Measurements from ENCODE around the gene WIPF2.
"Not testable (repeated sequence)": the region's sequence is repeated elsewhere in the genome, so short reads cannot be mapped to it uniquely, and the experiment has no call there.

The WIPF2 gene

GRCh38 chr17:40295488-40296436, 76.7 kb downstream of the WIPF2 start:
- DNase-seq (ENCODE audit: low read depth), result no peak

GRCh38 chr17:40297511-40297910, 78.4 kb downstream of the WIPF2 start:
- DNase-seq (ENCODE audit: low read depth), result no peak

- DNase-seq (ENCODE audit: low read depth), result no peak
These were observed 79.6 kb downstream of the WIPF2 start for GRCh38 chr17:40298726-40299125.

DNA sequence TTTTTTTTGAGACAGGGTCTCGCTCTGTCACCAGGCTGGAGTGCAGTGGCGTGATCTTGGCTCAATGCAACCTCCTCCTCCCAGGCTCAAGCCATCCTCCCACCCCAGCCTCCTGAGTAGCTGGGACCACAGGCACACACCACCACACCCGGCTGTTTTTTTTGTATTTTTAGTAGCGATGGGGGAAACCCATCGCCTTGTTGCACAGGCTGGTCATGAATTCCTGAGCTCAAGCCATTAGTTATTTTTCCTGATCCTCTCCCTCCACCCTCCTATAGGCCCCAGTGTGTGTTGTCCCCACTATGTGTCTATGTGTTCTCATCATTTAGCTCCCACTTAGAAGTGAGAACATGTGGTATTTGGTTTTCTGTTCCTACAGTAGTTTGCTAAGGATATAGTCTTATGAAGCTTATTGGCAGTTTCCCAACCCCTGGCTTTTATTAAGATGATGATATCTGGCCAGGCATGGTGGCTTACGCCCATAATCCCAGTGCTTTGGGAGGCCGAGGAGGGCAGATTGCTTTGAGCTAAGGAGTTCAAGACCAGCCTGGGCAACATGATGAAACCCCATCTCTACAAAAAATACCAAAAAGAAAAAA, 80.2 kb downstream of the WIPF2 start:
- not testable (repeated sequence) for DNase-seq (ENCODE audit: low read depth)

DNA sequence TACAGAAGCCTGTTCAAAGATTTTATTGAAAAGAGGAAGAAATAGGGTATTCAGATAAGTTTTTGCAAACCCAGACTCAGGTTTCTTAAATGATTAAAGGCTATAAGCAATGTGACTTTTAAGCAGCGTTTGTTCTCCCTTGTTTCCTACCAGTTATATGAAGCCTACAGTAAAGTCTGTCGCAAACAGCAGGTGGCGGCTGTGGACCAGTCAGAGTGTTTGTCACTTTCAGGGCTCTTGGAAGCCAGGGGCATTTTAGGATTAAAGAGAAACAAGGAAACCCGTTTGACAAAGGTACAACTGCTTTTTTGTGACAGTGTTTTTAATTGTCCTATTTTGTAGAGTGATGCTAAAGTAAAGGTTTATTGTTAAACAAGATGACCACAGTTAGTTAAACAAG, 82.2 kb downstream of the WIPF2 start:
- no peak for DNase-seq (ENCODE audit: low read depth)

DNA sequence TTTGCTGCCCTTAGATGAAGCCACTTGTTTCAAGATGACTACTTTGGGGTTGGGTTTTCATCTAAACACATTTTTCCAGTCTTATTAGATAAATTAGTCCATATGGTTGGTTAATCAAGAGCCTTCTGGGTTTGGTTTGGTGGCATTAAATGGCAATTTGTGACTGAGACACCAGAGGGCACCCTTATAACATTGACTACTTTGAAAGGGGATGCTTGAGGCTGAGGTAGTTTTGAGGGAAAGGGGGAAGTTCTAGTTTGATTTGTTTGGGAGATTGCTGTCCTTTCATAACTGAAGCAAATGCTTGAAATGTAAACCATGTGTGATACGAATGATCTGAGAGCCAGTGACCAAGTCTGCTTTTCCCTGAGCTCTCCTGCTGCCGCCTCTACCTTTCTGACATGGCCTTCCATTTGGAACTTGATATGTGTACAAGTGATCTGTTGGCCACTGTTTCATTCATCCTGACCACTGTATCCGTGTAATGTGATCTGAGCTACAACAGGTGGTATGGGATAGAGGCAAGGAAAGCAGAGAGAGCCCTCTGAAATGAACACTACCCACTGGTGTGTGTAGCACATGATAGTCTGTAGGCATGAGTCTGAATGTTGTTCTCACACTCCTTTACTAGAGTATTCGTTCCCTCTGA, 84.0 kb downstream of the WIPF2 start:
- no peak for DNase-seq (ENCODE audit: low read depth)

GRCh38 chr17:40303708-40304551, 84.8 kb downstream of the WIPF2 start:
- DNase-seq (ENCODE audit: low read depth), result no peak

DNA sequence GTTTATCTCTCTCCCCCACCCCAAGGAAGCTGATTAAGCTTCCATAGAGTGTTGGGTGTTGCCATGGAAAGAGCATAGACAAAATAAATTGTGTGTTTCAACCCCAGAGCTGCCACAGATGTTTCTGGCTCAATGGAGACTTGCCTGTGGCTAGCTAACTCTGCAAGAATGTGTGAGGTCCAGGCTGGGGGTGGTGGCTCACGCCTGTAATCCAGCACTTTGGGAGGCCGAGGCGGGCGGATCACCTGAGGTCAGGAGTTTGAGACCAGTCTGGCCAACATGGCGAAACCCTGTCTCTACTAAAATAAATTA, 85.4 kb downstream of the WIPF2 start:
- not testable (repeated sequence) for DNase-seq (ENCODE audit: low read depth)

- not testable (repeated sequence) for DNase-seq (ENCODE audit: low read depth)
These were observed 85.8 kb downstream of the WIPF2 start for GRCh38 chr17:40304866-40305265.

- no peak for DNase-seq (ENCODE audit: low read depth)
These were observed 87.3 kb downstream of the WIPF2 start for GRCh38 chr17:40306395-40306794.

DNA sequence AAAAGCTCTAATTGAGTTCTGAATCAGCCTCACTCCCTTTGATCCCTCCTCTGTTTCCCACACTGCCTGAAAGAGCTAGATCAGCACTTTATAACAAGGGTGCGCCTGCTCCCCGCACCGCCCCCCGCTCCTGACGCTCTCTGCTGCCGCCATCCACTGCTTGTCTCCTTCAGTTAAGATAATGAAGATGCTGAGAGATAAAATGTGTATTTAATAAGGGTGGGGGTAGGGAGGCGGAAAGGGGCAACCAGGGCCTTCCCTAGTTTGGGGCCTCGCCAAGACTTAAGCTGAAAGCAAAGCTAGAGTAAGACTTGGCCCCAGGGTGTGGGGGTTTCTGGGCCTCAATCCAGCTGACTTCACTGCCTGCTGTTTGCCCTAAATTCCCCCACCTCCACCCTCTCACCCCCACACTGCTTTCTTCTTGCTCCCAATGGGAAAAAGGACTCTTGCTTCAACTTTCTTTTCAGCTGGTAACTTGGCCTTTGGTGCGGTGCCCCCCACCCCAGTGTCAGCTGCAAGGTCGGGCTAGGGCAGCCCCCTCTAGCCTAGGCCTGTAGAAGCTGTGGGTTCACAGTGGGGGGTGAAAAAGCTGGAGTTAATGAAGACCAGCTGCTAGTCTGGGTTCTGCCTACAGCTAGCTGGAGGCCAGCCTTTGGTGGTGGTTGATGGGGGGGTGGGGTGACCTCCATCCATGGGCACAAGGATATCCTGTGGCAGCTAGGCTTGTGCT, 88.1 kb downstream of the WIPF2 start:
- no peak for DNase-seq (ENCODE audit: low read depth)

DNA sequence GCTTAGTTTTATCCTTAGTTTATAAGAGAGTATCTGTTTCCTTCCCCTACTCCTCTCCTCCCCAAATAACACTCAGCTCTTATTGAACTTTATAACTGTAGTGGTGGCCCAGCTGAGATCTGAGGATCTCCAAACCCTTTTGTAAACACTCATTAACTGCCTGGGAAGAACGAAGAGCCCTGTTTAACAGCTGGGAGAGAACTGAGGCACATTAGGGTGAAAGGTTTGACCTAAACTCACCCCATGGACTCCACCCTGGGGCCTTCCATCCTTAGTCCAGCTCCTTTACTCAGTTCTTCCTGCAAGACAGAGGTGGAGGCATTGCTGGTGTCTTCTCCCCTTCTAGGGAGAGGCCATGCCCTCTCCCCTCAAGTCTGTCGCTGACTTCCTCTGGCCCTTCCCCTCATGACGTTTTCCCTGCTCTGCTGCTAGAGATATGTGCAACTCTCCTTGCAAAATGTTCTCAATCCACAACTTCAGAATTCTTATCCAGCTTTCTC, 88.7 kb downstream of the WIPF2 start:
- no peak for DNase-seq (ENCODE audit: low read depth)

- DNase-seq (ENCODE audit: low read depth), result no peak
These were observed 90.2 kb downstream of the WIPF2 start, which contains the start of gene RARA for GRCh38 chr17:40309031-40309948. RARA (plus strand) TSS chr17:40309180; CDS start chr17:40331219, 22,039 bp downstream.

GRCh38 chr17:40309949-40310510, 90.9 kb downstream of the WIPF2 start:
- no peak for DNase-seq (ENCODE audit: low read depth)

DNA sequence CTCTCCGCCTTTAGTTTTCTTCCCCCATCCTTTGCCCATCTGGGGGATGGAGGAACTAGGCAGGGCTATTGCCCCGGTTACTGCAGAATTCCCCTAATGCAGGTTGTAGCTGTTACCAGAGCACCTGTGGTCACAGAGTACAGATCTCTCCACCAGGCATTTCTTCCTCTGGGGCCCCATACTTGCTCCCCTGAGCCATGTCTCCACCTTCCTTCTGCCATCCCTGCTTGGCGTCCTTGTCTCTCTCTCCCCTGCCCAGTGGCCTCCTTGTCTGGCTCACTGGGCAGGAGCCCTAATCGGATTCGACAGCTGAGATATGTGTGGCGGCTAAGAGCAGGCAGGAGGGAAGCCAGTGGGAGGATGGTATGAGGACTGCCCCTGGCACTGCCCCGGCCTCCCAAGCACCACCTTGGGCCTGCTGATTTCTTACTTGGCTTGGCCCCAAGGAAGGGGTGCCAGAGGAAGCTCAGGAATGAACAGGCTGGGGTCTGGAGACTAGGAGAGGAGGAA, 91.8 kb downstream of the WIPF2 start:
- no peak for DNase-seq (ENCODE audit: low read depth)

DNA sequence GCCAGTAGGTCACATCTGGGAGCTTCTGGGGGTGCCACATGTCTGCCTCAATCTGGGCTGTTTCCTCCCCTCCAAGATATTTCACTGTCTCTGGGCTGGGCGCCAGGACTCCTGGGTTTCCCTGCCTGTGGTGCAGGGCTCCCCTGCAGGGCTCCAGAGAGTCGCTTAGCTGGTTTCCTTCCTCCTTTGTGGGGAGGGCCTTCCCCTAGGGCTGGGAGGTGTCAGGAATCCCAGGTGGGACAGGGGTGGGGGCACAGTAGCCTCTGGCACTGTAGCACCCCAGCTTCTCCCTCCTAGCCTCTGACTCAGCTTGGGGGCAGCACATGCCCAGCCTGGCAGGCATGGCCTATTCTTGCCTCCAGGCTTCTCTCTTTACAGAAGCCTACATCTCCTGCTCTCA, 92.5 kb downstream of the WIPF2 start:
- no peak for DNase-seq (ENCODE audit: low read depth)

DNA sequence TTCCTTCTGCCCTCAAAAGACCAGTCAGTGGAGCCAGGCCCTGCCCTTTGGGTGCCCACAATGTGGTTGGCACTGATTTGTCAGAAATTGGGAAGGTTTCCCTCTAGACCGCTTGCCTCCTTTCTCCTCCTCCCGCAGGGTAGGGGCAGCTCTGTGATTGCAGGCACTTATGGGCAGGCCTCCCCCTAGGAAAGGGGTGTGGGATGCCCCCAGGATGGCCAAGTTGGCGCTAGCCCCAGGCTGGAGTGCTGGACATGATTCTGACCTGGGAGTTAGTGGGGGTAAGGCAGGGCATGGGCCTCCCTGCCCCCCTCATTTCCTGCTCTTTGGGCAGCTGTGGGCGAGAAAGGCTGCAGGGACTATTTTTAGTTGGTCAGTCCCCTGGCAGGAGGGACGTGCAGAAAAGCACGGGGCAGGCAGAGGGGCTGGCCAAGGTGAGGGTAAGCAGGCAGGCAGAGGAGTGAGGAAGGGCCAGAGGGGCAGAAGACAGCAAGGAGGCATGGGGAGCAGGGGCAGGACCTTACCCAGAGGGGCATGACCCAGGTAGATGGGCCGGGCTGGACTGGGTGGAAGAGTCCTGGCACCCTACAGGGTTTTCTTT, 93.1 kb downstream of the WIPF2 start:
- DNase-seq (ENCODE audit: low read depth), result no peak

- DNase-seq (ENCODE audit: low read depth), result no peak
These were observed 94.0 kb downstream of the WIPF2 start for GRCh38 chr17:40312893-40313667.

Data from activated gamma-delta T cell treated with anti-CD3 and anti-CD28 coated beads, Interleukin-2, amount 50 U/mL, for 16 hours (primary cell).